Cardiac septum (tissue), 1 donor: Measurements from ENCODE around the gene ARHGEF2. TPM values are rescaled to one million over a fixed set of nuclear protein-coding genes. Genes with fewer than 3 reads are reported as not detected.
"Not testable (repeated sequence)": the region's sequence is repeated elsewhere in the genome, so short reads cannot be mapped to it uniquely, and the experiment has no call there.

Source experiments
- DNase-seq: peaks from one replicate; pipeline ENCODE4 v3.0.0-alpha.2; 2020; ENCODE audit warnings: low spot score
- intact Hi-C: fragments of 100-400 bp; cut with DNase I; formaldehyde crosslinking; loops from one replicate; pipeline ENCODE4 v1.14.0; 2022
- total RNA-seq: library from RNA; stranded (reverse); fragmentation: NEBNext Ultra II Directional; extraction: Animal tissue kit (Norgen Biotek cat#: 25700); gene quantifications from one replicate; pipeline ENCODE4 v1.2.1, GENCODE V29; 2021
- donor health status: DM: no; HTN: no; CAD: no.

ARHGEF2 gene
- total RNA-seq, 1 donor from 2014 or later, result 95.9 TPM

GRCh38 chr1:155931332-155932038 lies 46.9 kb downstream of the ARHGEF2 start:
- intact Hi-C loops, result loop anchor here (10.0 kb wide), 1 partner anchor 123 kb away; the partner anchor contains the start of genes LAMTOR2 and UBQLN4
- no peak for DNase-seq

GRCh38 chr1:155930725-155931124 lies 47.6 kb downstream of the ARHGEF2 start:
- intact Hi-C loops, result loop anchor here (10.0 kb wide), 1 partner anchor 124 kb away; the partner anchor contains the start of genes LAMTOR2 and UBQLN4
- DNase-seq, result not testable (repeated sequence)

GRCh38 chr1:155929057-155929456 lies 49.3 kb downstream of the ARHGEF2 start:
- no peak for DNase-seq
- intact Hi-C loops, result no loop called here

- intact Hi-C loops, result no loop called here
These were observed 52.8 kb downstream of the ARHGEF2 start for GRCh38 chr1:155925506-155925905.

GRCh38 chr1:155920717-155921116 lies 57.6 kb downstream of the ARHGEF2 start:
- intact Hi-C loops, result no loop called here
- no peak for DNase-seq

More at GRCh38 chr1:155925506-155925905, 52.8 kb downstream of the ARHGEF2 start:
- DNase-seq, result no peak

GRCh38 chr1:155919801-155920200 lies 58.5 kb downstream of the ARHGEF2 start:
- no peak for DNase-seq
- intact Hi-C loops, result no loop called here

GRCh38 chr1:155918660-155919059 lies 59.7 kb downstream of the ARHGEF2 start:
- DNase-seq, result no peak
- intact Hi-C loops, result no loop called here

- intact Hi-C loops, result no loop called here
These were observed 64.2 kb downstream of the ARHGEF2 start for GRCh38 chr1:155913969-155914757.

GRCh38 chr1:155912056-155912536 lies 66.3 kb downstream of the ARHGEF2 start:
- intact Hi-C loops, result no loop called here
- no peak for DNase-seq

More at GRCh38 chr1:155913969-155914757, 64.2 kb downstream of the ARHGEF2 start:
- no peak for DNase-seq

- intact Hi-C loops, result loop anchor here (2.0 kb wide), 1 partner anchor 51 kb away; no protein-coding TSS in a partner anchor
- DNase-seq, result peak; percentile 95
These were observed 66.9 kb downstream of the ARHGEF2 start, which contains the start of gene RIT1 for GRCh38 chr1:155911156-155912055. Gene RIT1 (minus strand): TSS chr1:155911349. CDS start chr1:155910761, 588 bp downstream.

GRCh38 chr1:155910621-155911121 lies 67.7 kb downstream of the ARHGEF2 start:
- DNase-seq, result no peak
- intact Hi-C loops, result loop anchor here (2.0 kb wide), 1 partner anchor 50 kb away; no protein-coding TSS in a partner anchor

- no peak for DNase-seq
- intact Hi-C loops, result loop anchor here (2.0 kb wide), 1 partner anchor 49 kb away; no protein-coding TSS in a partner anchor
These were observed 68.5 kb downstream of the ARHGEF2 start for GRCh38 chr1:155909894-155910293.

- intact Hi-C loops, result no loop called here
- DNase-seq, result no peak
These were observed 74.1 kb downstream of the ARHGEF2 start for GRCh38 chr1:155904261-155904660.

- intact Hi-C loops, result no loop called here
- no peak for DNase-seq
These were observed 78.2 kb downstream of the ARHGEF2 start for GRCh38 chr1:155900161-155900560.

- intact Hi-C loops, result no loop called here
These were observed 78.7 kb downstream of the ARHGEF2 start for GRCh38 chr1:155899683-155900082.

GRCh38 chr1:155898888-155899287 lies 79.5 kb downstream of the ARHGEF2 start:
- intact Hi-C loops, result no loop called here
- no peak for DNase-seq

More at GRCh38 chr1:155899683-155900082, 78.7 kb downstream of the ARHGEF2 start:
- DNase-seq, result no peak

- DNase-seq, result no peak
- intact Hi-C loops, result no loop called here
These were observed 80.6 kb downstream of the ARHGEF2 start for GRCh38 chr1:155897746-155898145.
